Endodermal cell (in vitro differentiated cells): ENCODE data around the gene TMEM100. TPM values are rescaled to one million over a fixed set of nuclear protein-coding genes. Genes with fewer than 3 reads are reported as not detected.

Experiments
- DNase-seq: peaks from one replicate; pipeline ENCODE4 v3.0.0-alpha.2; 2017
- H3K27ac ChIP-seq: 2 replicates; pipeline ENCODE4 v1.5.1; 2013; ENCODE audit warnings: mild to moderate bottlenecking, low read depth, low read length, moderate library complexity
- H3K27me3 ChIP-seq: 2 replicates; pipeline ENCODE4 v1.6.1; 2013; ENCODE audit warnings: mild to moderate bottlenecking, low read length, moderate library complexity; ENCODE audit not compliant: insufficient read depth, control insufficient read depth, poor library complexity, severe bottlenecking
- H3K36me3 ChIP-seq: 2 replicates; pipeline ENCODE4 v1.7.0; 2013; ENCODE audit warnings: mild to moderate bottlenecking, low read length, moderate library complexity; ENCODE audit not compliant: control insufficient read depth, insufficient read depth
- H3K4me1 ChIP-seq: one replicate; pipeline ENCODE4 v1.7.0; 2013; ENCODE audit warnings: low read length; ENCODE audit not compliant: control insufficient read depth, insufficient read depth
- H3K4me3 ChIP-seq: 2 replicates; pipeline ENCODE4 v1.5.1; 2013; ENCODE audit warnings: mild to moderate bottlenecking, low read length, moderate library complexity
- H3K9ac ChIP-seq: 2 replicates; pipeline ENCODE4 v1.6.1; 2013; ENCODE audit warnings: mild to moderate bottlenecking, low read length, moderate library complexity; ENCODE audit not compliant: poor library complexity, severe bottlenecking; ENCODE audit errors: extremely low read depth
- H3K9me3 ChIP-seq: 2 replicates; pipeline ENCODE4 v1.6.1; 2013; ENCODE audit warnings: mild to moderate bottlenecking, low read length, moderate library complexity; ENCODE audit not compliant: control insufficient read depth
- H3K27ac Mint-ChIP-seq: 2 replicates; pipeline ENCODE4 v1.8.0; 2020; ENCODE audit warnings: mixed read lengths
- H3K27me3 Mint-ChIP-seq: 2 replicates; pipeline ENCODE4 v1.8.0; 2021; ENCODE audit warnings: mild to moderate bottlenecking, mixed read lengths; ENCODE audit not compliant: insufficient read depth
- H3K36me3 Mint-ChIP-seq: 2 replicates; pipeline ENCODE4 v1.8.0; 2020; ENCODE audit warnings: low read depth, mixed read lengths
- H3K4me1 Mint-ChIP-seq: 2 replicates; pipeline ENCODE4 v1.8.0; 2020; ENCODE audit warnings: mixed read lengths
- H3K4me3 Mint-ChIP-seq: 2 replicates; pipeline ENCODE4 v1.8.0; 2020; ENCODE audit warnings: mild to moderate bottlenecking, moderate library complexity, mixed read lengths
- H3K9me3 Mint-ChIP-seq: 2 replicates; pipeline ENCODE4 v1.8.0; 2020; ENCODE audit warnings: mild to moderate bottlenecking, mixed read lengths
- WGBS, 2 experiments: methylation state at CpG; one replicate each; pipeline versions ENCODE4 v1.1.5 to v1.1.7; 2013; ENCODE audit warnings: missing lambda C conversion rate in 2 of 2, mixed read lengths in 1 of 2; ENCODE audit not compliant: insufficient coverage in 1 of 2, insufficient read length in 1 of 2; 5-methylcytosine and 5-hydroxymethylcytosine counted together
- long read RNA-seq, 4 experiments: library from polyadenylated mRNA in 2 of 4; library from RNA in 1 of 4; library from capped mRNA in 1 of 4; stranded (forward) in 3 of 4; unstranded in 1 of 4; transcript quantifications; one replicate each; pipeline ENCODE4 v2.0.0, GENCODE V29; 2020 to 2021; ENCODE audit warnings: inconsistent platforms in 1 of 4
- polyA plus RNA-seq, 2 experiments: library from polyadenylated mRNA; stranded (reverse); fragments of 50-300 nt; gene quantifications; one replicate each; pipeline ENCODE4 v1.2.3, GENCODE V29; 2013
- total RNA-seq, 2 donors: library from RNA; stranded (reverse); fragmentation: NEBNext Ultra II Directional in 1 of 2; extraction: Animal tissue kit (Norgen Biotek cat#: 25700) in 1 of 2; gene quantifications; 2 replicates in 1 of 2; 3 replicates in 1 of 2; pipeline ENCODE4 v1.2.1, GENCODE V29; 2021
- TF ChIP-seq, protein P1 (sequence below): fragments of 200-600 bp; sonication (generic); conservative IDR thresholded peaks from 2 replicates; pipeline ENCODE4 v1.5.0; 2021; ENCODE audit warnings: antibody characterized with exemption, mild to moderate bottlenecking

TMEM100 gene, protein sequence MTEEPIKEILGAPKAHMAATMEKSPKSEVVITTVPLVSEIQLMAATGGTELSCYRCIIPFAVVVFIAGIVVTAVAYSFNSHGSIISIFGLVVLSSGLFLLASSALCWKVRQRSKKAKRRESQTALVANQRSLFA
- 1 to 10 TPM in 1 of 2 donors, under 1 TPM in 1; 0.71 to 4.3 TPM for total RNA-seq
- 7.9 TPM for polyA plus RNA-seq (2013, experiment 1 of 2)
- 9.2 TPM for polyA plus RNA-seq (2013, experiment 2 of 2)
- long read RNA-seq, experiment 1, partial matches to known transcripts = 0 of 2 reads
- long read RNA-seq, experiment 1, other reads (novel, unspliced or antisense) = 2 of 2 reads
- long read RNA-seq, experiment 2 = 0 reads
- long read RNA-seq, experiment 3, partial matches to known transcripts = 0 of 2 reads
- long read RNA-seq, experiment 3, other reads (novel, unspliced or antisense) = 2 of 2 reads
- long read RNA-seq, experiment 4, partial matches to known transcripts = 2 of 6 reads
- long read RNA-seq, experiment 4, other reads (novel, unspliced or antisense) = 3 of 6 reads

DNA sequence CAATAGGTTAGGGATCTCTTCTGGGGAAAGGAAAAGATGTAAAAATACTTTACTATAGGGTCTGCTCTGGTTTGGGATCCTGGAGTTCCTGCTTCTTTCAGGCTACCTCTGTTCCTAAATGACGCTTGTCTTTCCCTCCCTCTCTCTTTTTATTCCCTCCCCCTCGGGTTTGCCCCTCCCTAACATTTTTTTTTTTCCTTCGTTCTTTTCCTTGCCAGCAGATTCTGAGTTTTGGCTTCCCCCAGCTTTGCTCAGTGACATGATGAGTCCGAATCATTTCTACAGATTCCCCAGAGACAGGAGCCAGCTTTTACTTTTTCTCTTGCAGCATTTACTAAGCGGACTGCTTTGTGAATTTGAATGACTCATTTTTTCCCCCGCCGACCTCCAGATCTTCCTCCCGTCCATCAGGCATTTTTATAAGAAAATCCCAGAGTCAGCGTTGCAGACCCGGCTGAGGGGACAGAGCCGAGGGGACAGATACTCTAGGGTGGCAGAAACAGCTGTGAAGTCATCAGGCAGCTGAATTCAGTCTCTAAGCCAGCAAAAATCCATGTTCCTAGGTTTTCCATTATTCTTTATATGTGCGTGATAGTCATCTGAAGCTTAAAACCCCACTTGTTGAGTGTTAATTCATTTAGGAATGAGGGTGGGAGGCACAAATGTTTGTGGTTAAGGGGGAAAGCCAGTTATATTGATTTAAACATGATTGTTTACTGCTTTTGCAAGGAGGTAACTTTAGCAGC is at the start of gene TMEM100:
TMEM100 (minus strand) TSS at position 123 of the 746 bp plus-strand sequence. CDS start 1,794 bp downstream, outside the sequence.
- H3K27me3 ChIP-seq = no peaks in the 10 kb centered on the region
- peak within 1 kb of the TSS; percentile 92 for H3K4me3 ChIP-seq
- Mint-ChIP-seq H3K27ac (no peak within 1 kb of the TSS), H3K27me3 (no peaks in the 10 kb centered on the region), H3K4me1 (peaks cover 31% of the 10 kb centered on the region), H3K36me3 (no peaks in the 10 kb centered on the region), H3K4me3 (peak within 1 kb of the TSS; percentile 44), H3K9me3 (no peaks in the 10 kb centered on the region)
- no peaks in the 10 kb centered on the region for H3K9me3 ChIP-seq
- peak within 1 kb of the TSS; percentile 23 for H3K9ac ChIP-seq
- DNase-seq = no peak
- H3K27ac ChIP-seq = no peak within 1 kb of the TSS
- no peaks in the 10 kb centered on the region for H3K4me1 ChIP-seq
- TF ChIP-seq, protein P1, sequence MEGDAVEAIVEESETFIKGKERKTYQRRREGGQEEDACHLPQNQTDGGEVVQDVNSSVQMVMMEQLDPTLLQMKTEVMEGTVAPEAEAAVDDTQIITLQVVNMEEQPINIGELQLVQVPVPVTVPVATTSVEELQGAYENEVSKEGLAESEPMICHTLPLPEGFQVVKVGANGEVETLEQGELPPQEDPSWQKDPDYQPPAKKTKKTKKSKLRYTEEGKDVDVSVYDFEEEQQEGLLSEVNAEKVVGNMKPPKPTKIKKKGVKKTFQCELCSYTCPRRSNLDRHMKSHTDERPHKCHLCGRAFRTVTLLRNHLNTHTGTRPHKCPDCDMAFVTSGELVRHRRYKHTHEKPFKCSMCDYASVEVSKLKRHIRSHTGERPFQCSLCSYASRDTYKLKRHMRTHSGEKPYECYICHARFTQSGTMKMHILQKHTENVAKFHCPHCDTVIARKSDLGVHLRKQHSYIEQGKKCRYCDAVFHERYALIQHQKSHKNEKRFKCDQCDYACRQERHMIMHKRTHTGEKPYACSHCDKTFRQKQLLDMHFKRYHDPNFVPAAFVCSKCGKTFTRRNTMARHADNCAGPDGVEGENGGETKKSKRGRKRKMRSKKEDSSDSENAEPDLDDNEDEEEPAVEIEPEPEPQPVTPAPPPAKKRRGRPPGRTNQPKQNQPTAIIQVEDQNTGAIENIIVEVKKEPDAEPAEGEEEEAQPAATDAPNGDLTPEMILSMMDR = no peak
- peaks cover 28% of the 10 kb centered on the region for H3K36me3 ChIP-seq
- WGBS, 2 experiments = 11 to 30% methylated on average over 5 to 12 of the region's 12 CpGs

DNA sequence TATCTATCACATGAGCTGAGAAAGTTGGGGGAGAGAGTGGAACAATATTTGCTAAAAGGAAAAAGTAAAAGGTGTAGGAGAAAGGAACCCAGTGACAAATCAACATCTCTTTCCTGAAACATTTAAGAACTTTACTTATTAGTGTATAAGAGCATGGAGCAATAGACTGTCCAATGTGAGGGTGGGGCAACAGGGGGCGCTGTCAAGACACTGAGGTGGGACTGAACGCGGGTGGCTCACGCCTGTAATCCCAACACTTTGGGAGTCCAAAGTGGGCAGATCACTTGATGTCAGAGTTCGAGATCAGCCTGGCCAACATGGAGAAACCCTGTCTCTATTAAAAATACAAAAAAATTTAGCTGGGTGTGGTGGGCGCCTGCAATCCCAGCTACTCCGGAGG is 49.4 kb upstream of the TMEM100 start:
- Mint-ChIP-seq H3K36me3 (peaks cover 75% of the 10 kb centered on the region), H3K9me3 (no peaks in the 10 kb centered on the region)

More for the DNA sequence above, 49.4 kb upstream of the TMEM100 start:
- peaks cover 15% of the 10 kb centered on the region for H3K4me1 ChIP-seq
- Mint-ChIP-seq H3K4me1 (peaks cover 39% of the 10 kb centered on the region), H3K27me3 (no peaks in the 10 kb centered on the region), H3K27ac (no peak overlapping the region), H3K4me3 (no peak overlapping the region)
- TF ChIP-seq, protein P1 = peak; percentile 47
- no peak overlapping the region for H3K27ac ChIP-seq
- no peak for DNase-seq
- no peaks in the 10 kb centered on the region for H3K9me3 ChIP-seq
- H3K27me3 ChIP-seq = no peaks in the 10 kb centered on the region
- H3K36me3 ChIP-seq = peaks cover 90% of the 10 kb centered on the region
- H3K9ac ChIP-seq = no peak overlapping the region
- 81 to 95% methylated on average over 5 to 7 of the region's 7 CpGs for WGBS, 2 experiments
- H3K4me3 ChIP-seq = no peak overlapping the region
